ENCODE results near the gene POLL. TPM values are rescaled to one million over a fixed set of nuclear protein-coding genes. Genes with fewer than 3 reads are reported as not detected.

Gene POLL
- total RNA-seq, 1 donor from 2014 or later: 22.8 TPM

- Histone ChIP-seq H3K4me2 (no peak overlapping the region), H3K79me2 (ENCODE audit: low read depth) (no peaks in the 10 kb centered on the region), H3K4me1 (peaks cover 18% of the 10 kb centered on the region), H3K36me3 (no peaks in the 10 kb centered on the region), H3K9me3 (ENCODE audit: low read depth) (no peaks in the 10 kb centered on the region), H4K20me1 (ENCODE audit: low read depth) (no peaks in the 10 kb centered on the region), H2AFZ (replicated peaks) (no peak overlapping the region), H3K4me3 (no peak overlapping the region), H3K9ac (no peak overlapping the region), H3K27ac (no peak overlapping the region), H3F3A (ENCODE audit: low read depth) (peaks cover 21% of the 10 kb centered on the region), H3K27me3 (peaks cover 60% of the 10 kb centered on the region)
- Mint-ChIP-seq H3K4me1 (peaks cover 9% of the 10 kb centered on the region), H3K4me3 (peak overlapping the region; percentile 48), H3K36me3 (no peaks in the 10 kb centered on the region), H3K9me3 (no peaks in the 10 kb centered on the region), H3K27ac (no peak overlapping the region), H3K27me3 (ENCODE audit: insufficient read depth, low read depth) (peaks cover 34% of the 10 kb centered on the region)
- DNase-seq (ENCODE audit: low spot score): no peak
- TF ChIP-seq, protein P1, sequence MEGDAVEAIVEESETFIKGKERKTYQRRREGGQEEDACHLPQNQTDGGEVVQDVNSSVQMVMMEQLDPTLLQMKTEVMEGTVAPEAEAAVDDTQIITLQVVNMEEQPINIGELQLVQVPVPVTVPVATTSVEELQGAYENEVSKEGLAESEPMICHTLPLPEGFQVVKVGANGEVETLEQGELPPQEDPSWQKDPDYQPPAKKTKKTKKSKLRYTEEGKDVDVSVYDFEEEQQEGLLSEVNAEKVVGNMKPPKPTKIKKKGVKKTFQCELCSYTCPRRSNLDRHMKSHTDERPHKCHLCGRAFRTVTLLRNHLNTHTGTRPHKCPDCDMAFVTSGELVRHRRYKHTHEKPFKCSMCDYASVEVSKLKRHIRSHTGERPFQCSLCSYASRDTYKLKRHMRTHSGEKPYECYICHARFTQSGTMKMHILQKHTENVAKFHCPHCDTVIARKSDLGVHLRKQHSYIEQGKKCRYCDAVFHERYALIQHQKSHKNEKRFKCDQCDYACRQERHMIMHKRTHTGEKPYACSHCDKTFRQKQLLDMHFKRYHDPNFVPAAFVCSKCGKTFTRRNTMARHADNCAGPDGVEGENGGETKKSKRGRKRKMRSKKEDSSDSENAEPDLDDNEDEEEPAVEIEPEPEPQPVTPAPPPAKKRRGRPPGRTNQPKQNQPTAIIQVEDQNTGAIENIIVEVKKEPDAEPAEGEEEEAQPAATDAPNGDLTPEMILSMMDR (IDR thresholded peaks at IDR 0.05): no peak
- TF ChIP-seq EZH2 (IDR thresholded peaks at IDR 0.05) (no peak), EZH2phosphoT487 (IDR thresholded peaks at IDR 0.05) (no peak)
Measured at GRCh38 chr10:101565370-101565900, 22.6 kb downstream of the POLL start.

- peaks cover 21% of the 10 kb centered on the region for H3F3A ChIP-seq (ENCODE audit: low read depth)
- Mint-ChIP-seq H3K27ac (no peak overlapping the region), H3K4me3 (no peak overlapping the region), H3K9me3 (no peaks in the 10 kb centered on the region), H3K36me3 (no peaks in the 10 kb centered on the region), H3K4me1 (peaks cover 6% of the 10 kb centered on the region), H3K27me3 (ENCODE audit: insufficient read depth, low read depth) (peaks cover 34% of the 10 kb centered on the region)
- H4K20me1 ChIP-seq (ENCODE audit: low read depth): no peaks in the 10 kb centered on the region
- H3K9ac ChIP-seq: no peak overlapping the region
- no peaks in the 10 kb centered on the region for H3K36me3 ChIP-seq
- no peak overlapping the region for H2AFZ ChIP-seq (replicated peaks)
- peaks cover 15% of the 10 kb centered on the region for H3K4me1 ChIP-seq
- H3K4me2 ChIP-seq: no peak overlapping the region
- DNase-seq (ENCODE audit: low spot score): no peak
- H3K79me2 ChIP-seq (ENCODE audit: low read depth): no peaks in the 10 kb centered on the region
- peaks cover 51% of the 10 kb centered on the region for H3K27me3 ChIP-seq
- H3K9me3 ChIP-seq (ENCODE audit: low read depth): no peaks in the 10 kb centered on the region
- H3K4me3 ChIP-seq: no peak overlapping the region
- TF ChIP-seq EZH2phosphoT487 (IDR thresholded peaks at IDR 0.05) (no peak), EZH2 (IDR thresholded peaks at IDR 0.05) (no peak)
- TF ChIP-seq, protein P1 (IDR thresholded peaks at IDR 0.05): no peak
- H3K27ac ChIP-seq: no peak overlapping the region
Measured at GRCh38 chr10:101564490-101564991, 23.5 kb downstream of the POLL start.

GRCh38 chr10:101563497-101564040, 24.5 kb downstream of the POLL start:
- no peak overlapping the region for H3K27ac Mint-ChIP-seq
- H3K9me3 Mint-ChIP-seq: no peaks in the 10 kb centered on the region
- DNase-seq (ENCODE audit: low spot score): no peak
- Histone ChIP-seq H3K9ac (no peak overlapping the region), H3K4me2 (no peak overlapping the region), H3K27ac (no peak overlapping the region), H3K79me2 (ENCODE audit: low read depth) (no peaks in the 10 kb centered on the region), H3K4me1 (peaks cover 9% of the 10 kb centered on the region), H3K9me3 (ENCODE audit: low read depth) (no peaks in the 10 kb centered on the region), H3K36me3 (no peaks in the 10 kb centered on the region), H4K20me1 (ENCODE audit: low read depth) (no peaks in the 10 kb centered on the region), H3K27me3 (peaks cover 41% of the 10 kb centered on the region), H3F3A (ENCODE audit: low read depth) (peaks cover 17% of the 10 kb centered on the region), H2AFZ (replicated peaks) (no peak overlapping the region), H3K4me3 (no peak overlapping the region)
- peaks cover 6% of the 10 kb centered on the region for H3K4me1 Mint-ChIP-seq
- TF ChIP-seq EZH2 (IDR thresholded peaks at IDR 0.05) (no peak), EZH2phosphoT487 (IDR thresholded peaks at IDR 0.05) (no peak)
- TF ChIP-seq, protein P1 (IDR thresholded peaks at IDR 0.05): no peak
- no peak overlapping the region for H3K4me3 Mint-ChIP-seq
- H3K27me3 Mint-ChIP-seq (ENCODE audit: insufficient read depth, low read depth): peaks cover 28% of the 10 kb centered on the region
- H3K36me3 Mint-ChIP-seq: no peaks in the 10 kb centered on the region
